RWPE2 (cell line): Measurements from ENCODE around the gene RHBDL1.

Experiments
- ATAC-seq: fragments of 200-7000 bp; cut with Tn5 transposase; 3 replicates; pipeline ENCODE4 v1.9.1; 2021; ENCODE audit warnings: low read depth
- DNase-seq: peaks from one replicate; pipeline ENCODE4 v3.0.0-alpha.2; 2020; ENCODE audit warnings: low spot score
- H3K27ac ChIP-seq: fragments of 450-650 bp; 2 replicates; pipeline ENCODE4 v1.5.1; 2017; ENCODE audit warnings: mild to moderate bottlenecking; ENCODE audit not compliant: poor library complexity, severe bottlenecking
- H3K27me3 ChIP-seq: fragments of 250-450 bp; sonication (Bioruptor Pico); 2 replicates; pipeline ENCODE4 v1.5.1; 2021; ENCODE audit warnings: mild to moderate bottlenecking, moderate library complexity; ENCODE audit not compliant: insufficient read depth, poor library complexity, severe bottlenecking
- H3K36me3 ChIP-seq: fragments of 250-450 bp; sonication (Bioruptor Pico); 2 replicates; pipeline ENCODE4 v1.5.1; 2020; ENCODE audit warnings: low read depth, mild to moderate bottlenecking, moderate library complexity
- H3K4me1 ChIP-seq: fragments of 250-450 bp; sonication (Bioruptor Pico); 2 replicates; pipeline ENCODE4 v1.5.1; 2021; ENCODE audit warnings: mild to moderate bottlenecking, moderate library complexity; ENCODE audit not compliant: insufficient read depth, poor library complexity, severe bottlenecking
- H3K4me3 ChIP-seq: fragments of 250-450 bp; sonication (Bioruptor Pico); 2 replicates; pipeline ENCODE4 v1.5.1; 2021; ENCODE audit warnings: mild to moderate bottlenecking, moderate library complexity; ENCODE audit not compliant: severe bottlenecking
- H3K9me3 ChIP-seq: fragments of 250-450 bp; sonication (Bioruptor Pico); 2 replicates; pipeline ENCODE4 v1.5.1; 2021; ENCODE audit warnings: mild to moderate bottlenecking, moderate library complexity; ENCODE audit not compliant: severe bottlenecking
- TF ChIP-seq, protein P1 (sequence below): fragments of 450-650 bp; IDR thresholded peaks from one replicate; pipeline ENCODE4 v1.5.1; 2017; ENCODE audit warnings: mild to moderate bottlenecking, moderate library complexity; ENCODE audit not compliant: poor library complexity, severe bottlenecking

Gene RHBDL1

DNA sequence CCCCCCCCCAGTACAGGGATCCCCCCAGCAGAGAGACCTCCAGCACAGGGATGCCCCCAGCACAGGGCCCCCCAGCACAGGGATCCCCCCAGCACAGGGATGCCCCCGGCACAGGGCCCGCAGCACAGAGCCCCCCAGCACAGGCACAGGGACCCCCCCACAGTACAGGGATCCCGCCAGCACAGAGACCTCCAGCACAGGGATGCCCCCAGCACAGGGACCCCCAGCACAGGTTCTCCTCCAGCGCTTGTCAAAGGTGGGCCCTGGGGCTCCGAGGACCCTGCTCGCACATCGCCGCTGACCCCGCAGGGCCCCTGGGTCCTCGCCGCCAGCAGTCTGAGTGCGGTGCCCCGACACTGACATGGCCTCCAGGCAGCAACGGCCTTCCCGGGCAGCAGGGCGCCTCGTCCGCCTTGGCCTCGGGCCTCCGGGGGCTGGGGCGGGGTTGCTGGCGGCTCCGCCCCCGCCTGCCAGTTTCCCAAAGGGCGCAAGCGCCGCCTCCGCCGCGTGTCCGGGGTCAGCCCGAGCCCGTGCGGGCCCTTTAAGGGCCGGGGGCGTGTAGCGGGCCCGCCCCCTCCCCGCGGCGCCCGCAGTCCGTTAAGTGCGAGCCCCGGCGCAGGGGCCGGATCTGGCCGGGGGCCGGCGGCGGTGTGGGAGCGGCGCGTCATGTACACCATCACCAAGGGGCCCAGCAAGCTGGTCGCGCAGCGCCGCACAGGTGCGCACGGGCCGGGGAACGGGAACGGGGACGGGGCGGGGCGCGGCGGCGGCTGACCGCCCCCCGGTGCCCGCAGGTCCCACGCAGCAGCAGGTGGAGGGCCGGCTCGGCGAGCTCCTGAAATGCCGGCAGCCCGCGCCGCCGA is 33.9 kb upstream of the RHBDL1 start, which contains the start of gene MCRIP2:
Gene MCRIP2, plus strand, starts transcription at position 503 of the 863 bp plus-strand sequence. Its CDS starts 164 bp downstream, at position 667.
- DNase-seq: no peak
- peak within 1 kb of the TSS; percentile 73 for H3K27ac ChIP-seq
- peak; percentile 64 for ATAC-seq

GRCh38 chr16:642189-643049 is 33.1 kb upstream of the RHBDL1 start:
- peak; percentile 24 for ATAC-seq
- DNase-seq: no peak

More for the DNA sequence above, 33.9 kb upstream of the RHBDL1 start, which contains the start of gene MCRIP2:
- no peaks in the 10 kb centered on the region for H3K27me3 ChIP-seq
- H3K4me1 ChIP-seq: peaks cover 10% of the 10 kb centered on the region
- peak within 1 kb of the TSS; percentile 73 for H3K4me3 ChIP-seq
- no peaks in the 10 kb centered on the region for H3K36me3 ChIP-seq
- no peaks in the 10 kb centered on the region for H3K9me3 ChIP-seq
- TF ChIP-seq, protein P1, sequence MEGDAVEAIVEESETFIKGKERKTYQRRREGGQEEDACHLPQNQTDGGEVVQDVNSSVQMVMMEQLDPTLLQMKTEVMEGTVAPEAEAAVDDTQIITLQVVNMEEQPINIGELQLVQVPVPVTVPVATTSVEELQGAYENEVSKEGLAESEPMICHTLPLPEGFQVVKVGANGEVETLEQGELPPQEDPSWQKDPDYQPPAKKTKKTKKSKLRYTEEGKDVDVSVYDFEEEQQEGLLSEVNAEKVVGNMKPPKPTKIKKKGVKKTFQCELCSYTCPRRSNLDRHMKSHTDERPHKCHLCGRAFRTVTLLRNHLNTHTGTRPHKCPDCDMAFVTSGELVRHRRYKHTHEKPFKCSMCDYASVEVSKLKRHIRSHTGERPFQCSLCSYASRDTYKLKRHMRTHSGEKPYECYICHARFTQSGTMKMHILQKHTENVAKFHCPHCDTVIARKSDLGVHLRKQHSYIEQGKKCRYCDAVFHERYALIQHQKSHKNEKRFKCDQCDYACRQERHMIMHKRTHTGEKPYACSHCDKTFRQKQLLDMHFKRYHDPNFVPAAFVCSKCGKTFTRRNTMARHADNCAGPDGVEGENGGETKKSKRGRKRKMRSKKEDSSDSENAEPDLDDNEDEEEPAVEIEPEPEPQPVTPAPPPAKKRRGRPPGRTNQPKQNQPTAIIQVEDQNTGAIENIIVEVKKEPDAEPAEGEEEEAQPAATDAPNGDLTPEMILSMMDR: no peak

GRCh38 chr16:643050-643368 is 32.5 kb upstream of the RHBDL1 start:
- Histone ChIP-seq H3K4me1 (peaks cover 10% of the 10 kb centered on the region), H3K9me3 (no peaks in the 10 kb centered on the region), H3K27me3 (no peaks in the 10 kb centered on the region), H3K36me3 (no peaks in the 10 kb centered on the region), H3K4me3 (peak overlapping the region; percentile 73), H3K27ac (peak overlapping the region; percentile 73)
- TF ChIP-seq, protein P1: no peak
- ATAC-seq: no peak
- DNase-seq: no peak

More at GRCh38 chr16:642189-643049, 33.1 kb upstream of the RHBDL1 start:
- TF ChIP-seq, protein P1: no peak
- H3K27ac ChIP-seq: peak overlapping the region; percentile 73
- H3K4me1 ChIP-seq: peaks cover 10% of the 10 kb centered on the region
- H3K27me3 ChIP-seq: no peaks in the 10 kb centered on the region
- H3K36me3 ChIP-seq: no peaks in the 10 kb centered on the region
- peak overlapping the region; percentile 73 for H3K4me3 ChIP-seq
- H3K9me3 ChIP-seq: no peaks in the 10 kb centered on the region

- Histone ChIP-seq H3K36me3 (no peaks in the 10 kb centered on the region), H3K4me3 (no peak overlapping the region), H3K4me1 (peaks cover 13% of the 10 kb centered on the region), H3K9me3 (no peaks in the 10 kb centered on the region), H3K27me3 (no peaks in the 10 kb centered on the region), H3K27ac (no peak overlapping the region)
- ATAC-seq (no peak), DNase-seq (no peak)
- TF ChIP-seq, protein P1: no peak
These were observed 30.9 kb upstream of the RHBDL1 start for GRCh38 chr16:644556-644955.
